HepG2 (cell line): ENCODE data around the gene GTF2H1. TPM values are rescaled to one million over a fixed set of nuclear protein-coding genes. Genes with fewer than 3 reads are reported as not detected.

ENCODE experiments used
- EED ChIP-seq: sonication (generic); formaldehyde crosslinking; IDR thresholded peaks from 2 replicates; pipeline ENCODE4 v1.5.0; 2020; ENCODE audit warnings: mild to moderate bottlenecking, missing genetic modification reagents
- KDM5A ChIP-seq: fragments of 200-600 bp; sonication (generic); IDR thresholded peaks from 2 replicates; pipeline ENCODE4 v1.7.0; 2018; ENCODE audit warnings: antibody characterized with exemption, mild to moderate bottlenecking, low read length, borderline replicate concordance
- LRRFIP1 ChIP-seq: sonication (generic); formaldehyde crosslinking; conservative IDR thresholded peaks from 2 replicates; pipeline ENCODE4 v1.4.0; 2020; ENCODE audit warnings: missing genetic modification reagents
- MBNL3 ChIP-seq: fragments of 250-450 bp; sonication (Bioruptor Pico); conservative IDR thresholded peaks from 2 replicates; pipeline ENCODE4 v1.8.0; 2022; ENCODE audit warnings: mild to moderate bottlenecking, inconsistent platforms
- POLR2A ChIP-seq, 2 experiments: IDR thresholded peaks; 2 replicates each; pipeline ENCODE4 v1.6.1; 2011; ENCODE audit warnings: low read depth in 2 of 2, low read length in 2 of 2, mild to moderate bottlenecking in 1 of 2, moderate library complexity in 1 of 2; ENCODE audit not compliant: insufficient read depth in 1 of 2
- RBAK ChIP-seq: sonication (generic); formaldehyde crosslinking; IDR thresholded peaks from 2 replicates; pipeline ENCODE4 v1.5.1; 2020; ENCODE audit warnings: mild to moderate bottlenecking, missing genetic modification reagents
- TBP ChIP-seq: sonication (generic); formaldehyde crosslinking; IDR thresholded peaks from 2 replicates; pipeline ENCODE4 v1.5.0; 2020; ENCODE audit warnings: missing genetic modification reagents
- TOE1 ChIP-seq: sonication (generic); formaldehyde crosslinking; IDR thresholded peaks from 2 replicates; pipeline ENCODE4 v1.4.0; 2020; ENCODE audit warnings: mild to moderate bottlenecking, missing genetic modification reagents
- ZFP1 ChIP-seq: IDR thresholded peaks from 2 replicates; pipeline ENCODE4 v1.6.1; 2016
- ZFP36 ChIP-seq: fragments of 150-350 bp; IDR thresholded peaks from 2 replicates; pipeline ENCODE4 v1.6.1; 2018; ENCODE audit warnings: borderline replicate concordance, low read length, low read depth; ENCODE audit not compliant: partially characterized antibody
- ZNF230 ChIP-seq: sonication (generic); formaldehyde crosslinking; IDR thresholded peaks from 2 replicates; pipeline ENCODE4 v1.4.0; 2020; ENCODE audit warnings: mild to moderate bottlenecking, missing genetic modification reagents
- ZNF615 ChIP-seq: sonication (generic); formaldehyde crosslinking; IDR thresholded peaks from 2 replicates; pipeline ENCODE4 v1.5.0; 2020; ENCODE audit warnings: mild to moderate bottlenecking, missing genetic modification reagents, borderline replicate concordance
- ZNF639 ChIP-seq: conservative IDR thresholded peaks from 2 replicates; pipeline ENCODE4 v1.6.1; 2018; ENCODE audit warnings: missing genetic modification reagents
- ZNF737 ChIP-seq: sonication (generic); formaldehyde crosslinking; IDR thresholded peaks from 2 replicates; pipeline ENCODE4 v1.5.0; 2020; ENCODE audit warnings: missing genetic modification reagents, mild to moderate bottlenecking, borderline replicate concordance
- ZNF773 ChIP-seq: sonication (generic); formaldehyde crosslinking; IDR thresholded peaks from 2 replicates; pipeline ENCODE4 v1.4.0; 2020; ENCODE audit warnings: missing genetic modification reagents, borderline replicate concordance
- ZNF83 ChIP-seq: sonication (generic); formaldehyde crosslinking; IDR thresholded peaks from 2 replicates; pipeline ENCODE4 v1.4.0; 2020; ENCODE audit warnings: missing genetic modification reagents, mild to moderate bottlenecking, borderline replicate concordance
- ZSCAN25 ChIP-seq: sonication (generic); formaldehyde crosslinking; IDR thresholded peaks from 2 replicates; pipeline ENCODE4 v1.8.0; 2022; ENCODE audit warnings: mild to moderate bottlenecking, missing genetic modification reagents
- polyA plus RNA-seq, 8 experiments: library from polyadenylated mRNA; depleted of rRNA in 3 of 8; stranded (reverse) in 7 of 8; unstranded in 1 of 8; fragments of >200 nt; fragmentation: Illumina TruSeq in 4 of 8; extraction: Trizol in 4 of 8; gene quantifications; 2 replicates each; pipeline versions ENCODE4 v1.2.1 to v1.2.3, GENCODE V29; 2011 to 2016; ENCODE audit warnings: low read depth in 4 of 8, missing spikeins in 1 of 8, mixed read lengths in 1 of 8; ENCODE audit not compliant: insufficient read depth in 1 of 8
- total RNA-seq, 5 experiments: library from RNA; depleted of rRNA; stranded (reverse); fragments of >200 nt; fragmentation: Illumina TruSeq; extraction: Trizol; gene quantifications; 2 replicates each; pipeline ENCODE4 v1.2.3, GENCODE V29; 2016; ENCODE audit warnings: low read depth in 1 of 5
- TF ChIP-seq, protein P1 (sequence below): sonication (generic); formaldehyde crosslinking; IDR thresholded peaks from 2 replicates; pipeline ENCODE4 v1.4.0; 2020; ENCODE audit warnings: low read depth, missing genetic modification reagents
- TF ChIP-seq, protein P2 (sequence below): sonication (generic); formaldehyde crosslinking; IDR thresholded peaks from 2 replicates; pipeline ENCODE4 v1.4.0; 2020; ENCODE audit warnings: missing genetic modification reagents
- TF ChIP-seq, protein P3 (sequence below): IDR thresholded peaks from 2 replicates; pipeline ENCODE4 v1.6.1; 2012; ENCODE audit warnings: inconsistent platforms

GTF2H1 gene
- total and polyA plus RNA-seq, 2 of the 13 experiments (the other 11 are each of a cell fraction or from before 2014, with no cell fraction given): 15.7 to 51.4 TPM

DNA sequence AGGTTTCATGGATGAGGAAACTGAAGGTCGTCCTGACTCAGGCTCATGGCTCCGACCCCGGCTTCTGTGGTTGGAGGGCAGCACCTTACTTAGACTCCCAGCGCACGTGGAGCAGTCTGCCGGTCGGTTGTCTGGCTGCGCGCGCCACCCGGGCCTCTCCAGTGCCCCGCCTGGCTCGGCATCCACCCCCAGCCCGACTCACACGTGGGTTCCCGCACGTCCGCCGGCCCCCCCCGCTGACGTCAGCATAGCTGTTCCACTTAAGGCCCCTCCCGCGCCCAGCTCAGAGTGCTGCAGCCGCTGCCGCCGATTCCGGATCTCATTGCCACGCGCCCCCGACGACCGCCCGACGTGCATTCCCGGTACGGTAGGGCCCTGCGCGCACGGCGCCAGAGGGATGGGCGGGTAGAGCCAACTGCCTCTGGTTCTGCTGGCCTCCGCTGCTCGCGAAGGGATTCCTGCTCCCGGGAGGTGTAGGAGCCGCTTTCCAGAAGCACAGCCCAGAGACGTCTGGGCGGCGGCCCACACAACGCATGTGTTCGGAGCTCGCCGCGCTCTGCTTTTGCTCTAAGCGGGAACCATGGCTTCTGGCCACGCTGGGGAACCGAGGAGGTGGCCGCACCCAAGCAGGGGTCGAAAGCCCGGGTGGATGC lies 72.0 kb downstream of the GTF2H1 start, which contains the start of gene LDHA (continued):
- peak; percentile 54; the same call in 1 of the 2 replicates for TF ChIP-seq ZNF737 (CRISPR knock-in tag)
- no peak for TF ChIP-seq LRRFIP1
- peak; percentile 75; the same call in 1 of the 2 replicates for TF ChIP-seq ZSCAN25 (CRISPR knock-in tag)
- peak; percentile 76; the same call in 1 of the 2 replicates for TF ChIP-seq ZNF639 (CRISPR knock-in tag)
- TF ChIP-seq ZNF773 (CRISPR knock-in tag): peak; percentile 86
- peak; percentile 79; the same call in 1 of the 2 replicates for TF ChIP-seq ZNF83 (CRISPR knock-in tag)
- TF ChIP-seq, protein P1, sequence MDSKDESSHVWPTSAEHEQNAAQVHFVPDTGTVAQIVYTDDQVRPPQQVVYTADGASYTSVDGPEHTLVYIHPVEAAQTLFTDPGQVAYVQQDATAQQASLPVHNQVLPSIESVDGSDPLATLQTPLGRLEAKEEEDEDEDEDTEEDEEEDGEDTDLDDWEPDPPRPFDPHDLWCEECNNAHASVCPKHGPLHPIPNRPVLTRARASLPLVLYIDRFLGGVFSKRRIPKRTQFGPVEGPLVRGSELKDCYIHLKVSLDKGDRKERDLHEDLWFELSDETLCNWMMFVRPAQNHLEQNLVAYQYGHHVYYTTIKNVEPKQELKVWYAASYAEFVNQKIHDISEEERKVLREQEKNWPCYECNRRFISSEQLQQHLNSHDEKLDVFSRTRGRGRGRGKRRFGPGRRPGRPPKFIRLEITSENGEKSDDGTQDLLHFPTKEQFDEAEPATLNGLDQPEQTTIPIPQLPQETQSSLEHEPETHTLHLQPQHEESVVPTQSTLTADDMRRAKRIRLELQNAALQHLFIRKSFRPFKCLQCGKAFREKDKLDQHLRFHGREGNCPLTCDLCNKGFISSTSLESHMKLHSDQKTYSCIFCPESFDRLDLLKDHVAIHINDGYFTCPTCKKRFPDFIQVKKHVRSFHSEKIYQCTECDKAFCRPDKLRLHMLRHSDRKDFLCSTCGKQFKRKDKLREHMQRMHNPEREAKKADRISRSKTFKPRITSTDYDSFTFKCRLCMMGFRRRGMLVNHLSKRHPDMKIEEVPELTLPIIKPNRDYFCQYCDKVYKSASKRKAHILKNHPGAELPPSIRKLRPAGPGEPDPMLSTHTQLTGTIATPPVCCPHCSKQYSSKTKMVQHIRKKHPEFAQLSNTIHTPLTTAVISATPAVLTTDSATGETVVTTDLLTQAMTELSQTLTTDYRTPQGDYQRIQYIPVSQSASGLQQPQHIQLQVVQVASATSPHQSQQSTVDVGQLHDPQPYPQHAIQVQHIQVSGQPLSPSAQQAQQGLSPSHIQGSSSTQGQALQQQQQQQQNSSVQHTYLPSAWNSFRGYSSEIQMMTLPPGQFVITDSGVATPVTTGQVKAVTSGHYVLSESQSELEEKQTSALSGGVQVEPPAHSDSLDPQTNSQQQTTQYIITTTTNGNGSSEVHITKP (CRISPR knock-in tag): no peak
- TF ChIP-seq RBAK (CRISPR knock-in tag): no peak; the same call in 1 of the 2 replicates
- TF ChIP-seq, protein P2, sequence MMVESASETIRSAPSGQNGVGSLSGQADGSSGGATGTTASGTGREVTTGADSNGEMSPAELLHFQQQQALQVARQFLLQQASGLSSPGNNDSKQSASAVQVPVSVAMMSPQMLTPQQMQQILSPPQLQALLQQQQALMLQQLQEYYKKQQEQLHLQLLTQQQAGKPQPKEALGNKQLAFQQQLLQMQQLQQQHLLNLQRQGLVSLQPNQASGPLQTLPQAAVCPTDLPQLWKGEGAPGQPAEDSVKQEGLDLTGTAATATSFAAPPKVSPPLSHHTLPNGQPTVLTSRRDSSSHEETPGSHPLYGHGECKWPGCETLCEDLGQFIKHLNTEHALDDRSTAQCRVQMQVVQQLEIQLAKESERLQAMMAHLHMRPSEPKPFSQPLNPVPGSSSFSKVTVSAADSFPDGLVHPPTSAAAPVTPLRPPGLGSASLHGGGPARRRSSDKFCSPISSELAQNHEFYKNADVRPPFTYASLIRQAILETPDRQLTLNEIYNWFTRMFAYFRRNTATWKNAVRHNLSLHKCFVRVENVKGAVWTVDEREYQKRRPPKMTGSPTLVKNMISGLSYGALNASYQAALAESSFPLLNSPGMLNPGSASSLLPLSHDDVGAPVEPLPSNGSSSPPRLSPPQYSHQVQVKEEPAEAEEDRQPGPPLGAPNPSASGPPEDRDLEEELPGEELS (CRISPR knock-in tag): peak; percentile 78
- TF ChIP-seq EED (CRISPR knock-in tag): peak; percentile 79; the same call in 1 of the 2 replicates
- TF ChIP-seq KDM5A: no peak
- peak; percentile 99 for TF ChIP-seq ZNF230
- peak; percentile 76 for TF ChIP-seq ZFP1 (CRISPR knock-in tag)
- TF ChIP-seq ZNF615 (CRISPR knock-in tag): peak; percentile 99
- TF ChIP-seq ZFP36: no peak
- TF ChIP-seq MBNL3: no peak
- no peak for TF ChIP-seq TBP (CRISPR knock-in tag)
- TF ChIP-seq, protein P3, sequence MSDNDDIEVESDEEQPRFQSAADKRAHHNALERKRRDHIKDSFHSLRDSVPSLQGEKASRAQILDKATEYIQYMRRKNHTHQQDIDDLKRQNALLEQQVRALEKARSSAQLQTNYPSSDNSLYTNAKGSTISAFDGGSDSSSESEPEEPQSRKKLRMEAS: peak; percentile 100
- peak; percentile 97 for TF ChIP-seq TOE1
- TF ChIP-seq POLR2A (IDR thresholded peaks at IDR 0.05; ENCODE audit: insufficient read depth in 1 of 2, low read depth in 2 of 2, low read length in 2 of 2): peak; percentile 98 to 100
